HCT116 (cell line): ENCODE results near the gene HPS1.

ENCODE experiments used
- ATF3 ChIP-seq: IDR thresholded peaks from 2 replicates; pipeline ENCODE4 v1.6.1; 2012
- CBX3 ChIP-seq: IDR thresholded peaks from 2 replicates; pipeline ENCODE4 v1.6.1; 2012; ENCODE audit warnings: low read depth
- CEBPB ChIP-seq: IDR thresholded peaks from 2 replicates; pipeline ENCODE4 v1.6.1; 2012; ENCODE audit warnings: low read depth
- EZH2phosphoT487 ChIP-seq: fragments of 200-600 bp; IDR thresholded peaks from 2 replicates; pipeline ENCODE4 v1.6.1; 2018; ENCODE audit warnings: antibody characterized with exemption, borderline replicate concordance
- FOSL1 ChIP-seq: IDR thresholded peaks from 2 replicates; pipeline ENCODE4 v1.6.1; 2012; ENCODE audit warnings: low read depth
- MAX ChIP-seq: IDR thresholded peaks from 2 replicates; pipeline ENCODE4 v1.6.1; 2012
- POLR2A ChIP-seq: IDR thresholded peaks from 2 replicates; pipeline ENCODE4 v1.7.0; 2011; ENCODE audit warnings: borderline replicate concordance; ENCODE audit not compliant: insufficient read depth, insufficient read length; ENCODE audit errors: extremely low read depth
- POLR2AphosphoS5 ChIP-seq: IDR thresholded peaks from 2 replicates; pipeline ENCODE4 v1.6.1; 2011; ENCODE audit warnings: mild to moderate bottlenecking, low read depth, low read length, moderate library complexity
- RAD21 ChIP-seq: IDR thresholded peaks from 2 replicates; pipeline ENCODE4 v1.6.1; 2012; ENCODE audit warnings: low read depth, mild to moderate bottlenecking
- REST ChIP-seq: IDR thresholded peaks from 2 replicates; pipeline ENCODE4 v1.6.1; 2012; ENCODE audit warnings: low read depth
- SP1 ChIP-seq: IDR thresholded peaks from 2 replicates; pipeline ENCODE4 v1.6.1; 2012; ENCODE audit warnings: low read depth
- YY1 ChIP-seq: IDR thresholded peaks from 2 replicates; pipeline ENCODE4 v1.6.1; 2011; ENCODE audit warnings: low read length, low read depth, moderate library complexity, mild to moderate bottlenecking; ENCODE audit not compliant: insufficient replicate concordance; ENCODE audit errors: extremely low read depth
- ZBTB33 ChIP-seq: IDR thresholded peaks from 2 replicates; pipeline ENCODE4 v1.6.1; 2011; ENCODE audit warnings: mild to moderate bottlenecking, low read length, moderate library complexity; ENCODE audit not compliant: insufficient replicate concordance; ENCODE audit errors: extremely low read depth
- TF ChIP-seq, protein P1 (sequence below), 3 experiments: fragments of 200-600 bp in 1 of 3; sonication (generic) in 1 of 3; IDR thresholded peaks in 2 of 3; conservative IDR thresholded peaks in 1 of 3; 2 replicates each; pipeline ENCODE4 v1.5.1; 2012 to 2017; ENCODE audit warnings: low read depth in 2 of 3, low read length in 2 of 3, antibody characterized with exemption in 1 of 3, borderline replicate concordance in 1 of 3, control low read depth in 1 of 3, mild to moderate bottlenecking in 1 of 3, mixed read lengths in 1 of 3, mixed run types in 1 of 3, moderate library complexity in 1 of 3; ENCODE audit not compliant: insufficient read depth in 1 of 3

DNA sequence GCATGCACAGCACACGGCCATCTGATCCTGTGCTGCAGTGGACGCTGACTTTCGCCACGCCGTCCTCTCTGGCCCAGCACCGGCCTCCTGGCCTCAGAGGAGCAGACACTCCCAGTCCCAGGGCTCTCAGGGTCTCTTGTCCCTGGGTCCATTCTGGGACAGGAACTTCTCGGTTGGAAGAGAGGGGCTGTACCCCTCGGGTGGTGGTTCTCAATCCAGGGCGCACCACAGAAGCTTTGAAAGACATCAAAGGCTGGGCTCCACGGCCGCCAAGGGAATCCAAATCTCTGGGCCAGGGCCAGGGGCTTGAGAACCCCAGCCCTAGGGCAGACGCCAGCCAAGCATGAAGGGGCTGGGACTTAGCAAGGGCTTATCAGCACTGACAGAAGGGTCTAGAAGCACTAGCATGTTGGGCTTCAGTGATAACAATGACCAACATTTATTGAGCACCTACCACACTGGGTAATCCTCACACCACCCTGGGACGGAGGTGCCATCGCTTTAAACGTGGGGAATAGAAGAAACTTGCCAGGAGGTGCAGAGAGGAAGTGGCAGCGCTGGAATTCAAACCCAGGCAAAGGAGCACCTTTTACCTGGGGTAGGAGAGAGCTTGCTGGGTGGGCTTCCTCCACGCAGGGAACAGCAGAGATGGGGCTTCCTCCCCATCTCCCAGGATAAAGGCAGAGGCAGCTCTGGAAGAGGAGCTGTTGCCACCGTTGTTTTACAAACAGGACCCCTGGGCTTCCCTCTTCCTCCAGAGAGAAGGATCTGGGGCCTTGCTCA lies 29.9 kb downstream of the HPS1 start:
- TF ChIP-seq FOSL1 (no peak), POLR2A (no peak), ZBTB33 (no peak), YY1 (no peak), MAX (no peak), REST (no peak), RAD21 (no peak), SP1 (no peak), CBX3 (no peak), ATF3 (no peak), EZH2phosphoT487 (no peak), CEBPB (no peak), POLR2AphosphoS5 (no peak)
- TF ChIP-seq, protein P1, sequence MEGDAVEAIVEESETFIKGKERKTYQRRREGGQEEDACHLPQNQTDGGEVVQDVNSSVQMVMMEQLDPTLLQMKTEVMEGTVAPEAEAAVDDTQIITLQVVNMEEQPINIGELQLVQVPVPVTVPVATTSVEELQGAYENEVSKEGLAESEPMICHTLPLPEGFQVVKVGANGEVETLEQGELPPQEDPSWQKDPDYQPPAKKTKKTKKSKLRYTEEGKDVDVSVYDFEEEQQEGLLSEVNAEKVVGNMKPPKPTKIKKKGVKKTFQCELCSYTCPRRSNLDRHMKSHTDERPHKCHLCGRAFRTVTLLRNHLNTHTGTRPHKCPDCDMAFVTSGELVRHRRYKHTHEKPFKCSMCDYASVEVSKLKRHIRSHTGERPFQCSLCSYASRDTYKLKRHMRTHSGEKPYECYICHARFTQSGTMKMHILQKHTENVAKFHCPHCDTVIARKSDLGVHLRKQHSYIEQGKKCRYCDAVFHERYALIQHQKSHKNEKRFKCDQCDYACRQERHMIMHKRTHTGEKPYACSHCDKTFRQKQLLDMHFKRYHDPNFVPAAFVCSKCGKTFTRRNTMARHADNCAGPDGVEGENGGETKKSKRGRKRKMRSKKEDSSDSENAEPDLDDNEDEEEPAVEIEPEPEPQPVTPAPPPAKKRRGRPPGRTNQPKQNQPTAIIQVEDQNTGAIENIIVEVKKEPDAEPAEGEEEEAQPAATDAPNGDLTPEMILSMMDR (IDR thresholded peaks at IDR 0.05 in 2 of 3, conservative IDR thresholded peaks at IDR 0.05 in 1 of 3; ENCODE audit: borderline replicate concordance in 1 of 3, insufficient read depth in 1 of 3, low read depth in 2 of 3, low read length in 2 of 3): no peak
